ENCODE data around the gene CENPX. TPM values are rescaled to one million over a fixed set of nuclear protein-coding genes. Genes with fewer than 3 reads are reported as not detected.

The CENPX gene
- total RNA-seq, 4 donors from 2014 or later = 46.0 to 74.0 (median 57.5) TPM

GRCh38 chr17:82049521-82049971 lies 26.9 kb upstream of the CENPX start:
- TF ChIP-seq, protein P1, sequence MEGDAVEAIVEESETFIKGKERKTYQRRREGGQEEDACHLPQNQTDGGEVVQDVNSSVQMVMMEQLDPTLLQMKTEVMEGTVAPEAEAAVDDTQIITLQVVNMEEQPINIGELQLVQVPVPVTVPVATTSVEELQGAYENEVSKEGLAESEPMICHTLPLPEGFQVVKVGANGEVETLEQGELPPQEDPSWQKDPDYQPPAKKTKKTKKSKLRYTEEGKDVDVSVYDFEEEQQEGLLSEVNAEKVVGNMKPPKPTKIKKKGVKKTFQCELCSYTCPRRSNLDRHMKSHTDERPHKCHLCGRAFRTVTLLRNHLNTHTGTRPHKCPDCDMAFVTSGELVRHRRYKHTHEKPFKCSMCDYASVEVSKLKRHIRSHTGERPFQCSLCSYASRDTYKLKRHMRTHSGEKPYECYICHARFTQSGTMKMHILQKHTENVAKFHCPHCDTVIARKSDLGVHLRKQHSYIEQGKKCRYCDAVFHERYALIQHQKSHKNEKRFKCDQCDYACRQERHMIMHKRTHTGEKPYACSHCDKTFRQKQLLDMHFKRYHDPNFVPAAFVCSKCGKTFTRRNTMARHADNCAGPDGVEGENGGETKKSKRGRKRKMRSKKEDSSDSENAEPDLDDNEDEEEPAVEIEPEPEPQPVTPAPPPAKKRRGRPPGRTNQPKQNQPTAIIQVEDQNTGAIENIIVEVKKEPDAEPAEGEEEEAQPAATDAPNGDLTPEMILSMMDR (IDR thresholded peaks at IDR 0.05; ENCODE audit: low read depth) = no peak

DNA sequence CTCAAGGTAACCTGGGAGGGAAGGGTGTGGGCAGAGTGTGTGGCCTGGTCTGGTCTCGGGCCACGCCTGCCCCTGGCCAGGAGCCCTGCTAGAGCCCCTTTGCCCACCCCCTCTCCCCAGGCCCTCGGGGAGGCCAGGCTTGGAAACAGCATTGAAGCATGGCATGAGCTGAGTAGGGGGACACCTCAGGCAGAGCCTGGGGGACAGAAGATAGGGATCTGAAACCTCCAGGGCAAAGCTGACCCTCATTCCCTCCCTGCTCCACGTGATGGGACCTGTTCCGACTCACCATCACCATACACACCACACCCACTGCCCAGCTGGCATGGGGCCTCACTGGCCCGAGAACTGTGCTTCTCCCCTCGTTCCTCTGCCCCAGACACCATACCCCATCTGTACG lies 26.4 kb upstream of the CENPX start:
- TF ChIP-seq, protein P1 (IDR thresholded peaks at IDR 0.05; ENCODE audit: low read depth) = no peak

DNA sequence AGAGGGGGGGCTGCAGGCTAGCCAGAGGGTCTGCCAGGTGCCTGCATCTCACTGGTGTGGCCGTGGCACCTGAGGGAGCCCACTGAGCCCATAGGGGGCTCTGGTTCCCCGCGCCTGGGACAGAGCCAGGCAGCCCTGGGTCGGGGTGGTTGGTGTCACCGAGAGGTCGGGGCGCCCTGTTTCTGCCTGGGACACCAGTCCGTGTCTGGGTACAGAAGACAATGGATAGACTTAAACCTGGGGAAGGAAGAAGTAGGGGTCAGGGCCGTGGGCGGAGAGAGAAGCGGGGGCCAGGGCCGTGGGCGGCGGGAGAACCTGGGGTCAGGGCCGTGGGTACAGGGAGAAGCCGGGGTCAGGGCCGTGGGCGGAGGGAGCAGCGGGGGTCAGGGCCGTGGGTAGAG lies 25.9 kb upstream of the CENPX start:
- TF ChIP-seq, protein P1 (IDR thresholded peaks at IDR 0.05; ENCODE audit: low read depth) = no peak

GRCh38 chr17:82047914-82048570 lies 25.4 kb upstream of the CENPX start:
- TF ChIP-seq, protein P1 (IDR thresholded peaks at IDR 0.05; ENCODE audit: low read depth) = no peak

GRCh38 chr17:82047379-82047778 lies 24.7 kb upstream of the CENPX start:
- TF ChIP-seq, protein P1 (IDR thresholded peaks at IDR 0.05; ENCODE audit: low read depth) = no peak

DNA sequence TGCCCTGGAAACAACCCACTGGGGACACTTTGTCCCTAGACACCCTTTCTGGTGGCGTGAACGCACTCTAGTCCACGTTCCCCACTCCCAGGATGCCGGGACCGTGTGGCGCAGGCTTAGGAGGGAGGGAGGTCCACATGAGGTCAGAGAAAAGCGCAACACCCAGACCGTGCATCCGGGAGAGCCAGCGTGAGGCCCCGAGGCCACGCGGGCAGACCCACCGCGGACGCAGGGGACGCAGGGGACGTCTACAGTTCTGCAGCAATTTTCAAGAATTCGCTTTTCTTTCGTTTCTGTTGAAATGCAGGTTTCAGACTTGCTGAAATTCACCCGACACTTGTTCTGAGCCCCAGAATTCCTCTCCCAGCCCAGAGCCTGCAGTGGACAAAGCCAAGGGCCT lies 24.2 kb upstream of the CENPX start:
- TF ChIP-seq, protein P1 (IDR thresholded peaks at IDR 0.05; ENCODE audit: low read depth) = no peak

GRCh38 chr17:82045936-82046484 lies 23.3 kb upstream of the CENPX start:
- TF ChIP-seq, protein P1 (IDR thresholded peaks at IDR 0.05; ENCODE audit: low read depth) = no peak
